ENCODE measurements around the gene PSAPL1. TPM values are rescaled to one million over a fixed set of nuclear protein-coding genes. Genes with fewer than 3 reads are reported as not detected.

PSAPL1 gene
- total RNA-seq, 1 donor from 2014 or later: not detected

- no peak for DNase-seq (ENCODE audit: low read depth)
- H3K4me3 ChIP-seq (ENCODE audit: low read depth, low read length): no peak overlapping the region
These were observed 52.7 kb downstream of the PSAPL1 start for GRCh38 chr4:7381890-7382633.

GRCh38 chr4:7381221-7381889 lies 53.4 kb downstream of the PSAPL1 start:
- no peak overlapping the region for H3K4me3 ChIP-seq (ENCODE audit: low read depth, low read length)
- no peak for TF ChIP-seq CTCF (conservative IDR thresholded peaks at IDR 0.05; ENCODE audit: low read depth, low read length)
- no peak for DNase-seq (ENCODE audit: low read depth)

More at GRCh38 chr4:7381890-7382633, 52.7 kb downstream of the PSAPL1 start:
- TF ChIP-seq CTCF (conservative IDR thresholded peaks at IDR 0.05; ENCODE audit: low read depth, low read length): no peak

Other genes with a start within 250 kb of the PSAPL1 start
- 0.22 and 0.29 TPM in 2 replicates for gene SORCS2, start 242.4 kb downstream of the PSAPL1 start, total RNA-seq

Measured in epithelial cell of proximal tubule (primary cell).